Esophagus muscularis mucosa (tissue), 4 donors: ENCODE measurements around the gene TIMM10. TPM values are rescaled to one million over a fixed set of nuclear protein-coding genes. Genes with fewer than 3 reads are reported as not detected.

Source experiments
- DNase-seq: peaks from one replicate; pipeline ENCODE4 v3.0.0-alpha.2; 2017; ENCODE audit errors: extremely low spot score
- H3K27ac ChIP-seq, 4 donors: fragments of 200-600 bp; sonication (generic); replicated peaks in 1 of 4; 1 replicate in 3 of 4; 2 replicates in 1 of 4; pipeline ENCODE4 v1.5.1; 2016 to 2019; ENCODE audit warnings: mild to moderate bottlenecking in 1 of 4
- H3K27me3 ChIP-seq, 4 donors: fragments of 200-600 bp; sonication (generic); one replicate each; pipeline versions ENCODE4 v1.5.1 to v1.6.0; 2016 to 2019
- H3K36me3 ChIP-seq, 4 donors: fragments of 200-600 bp; sonication (generic); one replicate each; pipeline ENCODE4 v1.5.1; 2016 to 2019
- H3K4me1 ChIP-seq, 4 donors: fragments of 200-600 bp; sonication (generic); one replicate each; pipeline ENCODE4 v1.5.1; 2016 to 2019
- H3K4me3 ChIP-seq, 4 donors: fragments of 200-600 bp; sonication (generic); 1 replicate in 2 of 4; 2 replicates in 2 of 4; pipeline ENCODE4 v1.5.1; 2016 to 2019; ENCODE audit warnings: mild to moderate bottlenecking in 4 of 4, moderate library complexity in 1 of 4
- H3K9me3 ChIP-seq, 4 donors: fragments of 200-600 bp; sonication (generic); 1 replicate in 3 of 4; 2 replicates in 1 of 4; pipeline ENCODE4 v1.5.1; 2016 to 2019
- CTCF ChIP-seq, 3 experiments: fragments of 200-600 bp in 2 of 3; fragments of 450-650 bp in 1 of 3; sonication (generic) in 2 of 3; IDR thresholded peaks; one replicate each; pipeline ENCODE4 v1.5.1; 2017 to 2019; ENCODE audit warnings: antibody characterized with exemption in 3 of 3, mild to moderate bottlenecking in 2 of 3, moderate library complexity in 1 of 3
- EP300 ChIP-seq: sonication (generic); formaldehyde crosslinking; IDR thresholded peaks from one replicate; pipeline ENCODE4 v1.6.1; 2017; ENCODE audit warnings: antibody characterized with exemption
- POLR2A ChIP-seq: fragments of 450-650 bp; IDR thresholded peaks from one replicate; pipeline ENCODE4 v1.6.1; 2017; ENCODE audit warnings: antibody characterized with exemption, moderate library complexity, mild to moderate bottlenecking, low read depth
- POLR2AphosphoS5 ChIP-seq, 2 donors: sonication (generic); formaldehyde crosslinking; IDR thresholded peaks; one replicate each; pipeline ENCODE4 v1.6.1; 2017; ENCODE audit warnings: antibody characterized with exemption in 2 of 2
- WGBS: methylation state at CpG from one replicate; pipeline ENCODE4 v1.1.5; 2018; 5-methylcytosine and 5-hydroxymethylcytosine counted together
- intact Hi-C: fragments of 100-400 bp; cut with DNase I; formaldehyde crosslinking; loops from one replicate; pipeline ENCODE4 v1.15.1; 2023
- total RNA-seq, 4 donors: library from RNA; depleted of rRNA; stranded (reverse); fragments of >200 nt; gene quantifications; one replicate each; pipeline versions ENCODE4 v1.1.0 to v1.2.1, GENCODE V29; 2016

Gene TIMM10
- total RNA-seq, 4 donors from 2014 or later = 41.9 to 49.1 (median 43.1) TPM

GRCh38 chr11:57549983-57550382 lies 19.4 kb upstream of the TIMM10 start:
- WGBS = 88% methylated on average over 8 of the region's 8 CpGs
- H3K27ac ChIP-seq = no peak overlapping the region

GRCh38 chr11:57547854-57548377 lies 17.4 kb upstream of the TIMM10 start:
- Histone ChIP-seq H3K4me1 (peaks cover 0 to 3% (median 0%) of the 10 kb centered on the region in 4 donors), H3K9me3 (no peaks in the 10 kb centered on the region), H3K36me3 (peaks cover 30 to 67% (median 49%) of the 10 kb centered on the region in 4 donors), H3K27ac (no peak overlapping the region), H3K27me3 (no peaks in the 10 kb centered on the region), H3K4me3 (no peak overlapping the region)
- intact Hi-C loops = no loop called here
- DNase-seq = no peak
- WGBS = 46% methylated on average over 6 of the region's 6 CpGs
- TF ChIP-seq CTCF (IDR thresholded peaks at IDR 0.05) (no peak), EP300 (no peak), POLR2AphosphoS5 (IDR thresholded peaks at IDR 0.05) (no peak), POLR2A (no peak)

More at GRCh38 chr11:57549983-57550382, 19.4 kb upstream of the TIMM10 start:
- no peak for DNase-seq
- peaks cover 41 to 87% (median 70%) of the 10 kb centered on the region in 4 donors for H3K36me3 ChIP-seq
- H3K4me3 ChIP-seq = no peak overlapping the region
- no peaks in the 10 kb centered on the region for H3K9me3 ChIP-seq
- intact Hi-C loops = no loop called here
- TF ChIP-seq EP300 (no peak), POLR2A (no peak), POLR2AphosphoS5 (IDR thresholded peaks at IDR 0.05) (no peak), CTCF (IDR thresholded peaks at IDR 0.05) (no peak)
- no peaks in the 10 kb centered on the region for H3K27me3 ChIP-seq
- H3K4me1 ChIP-seq = peaks cover 0 to 3% (median 0%) of the 10 kb centered on the region in 4 donors

- Histone ChIP-seq H3K4me3 (no peak overlapping the region), H3K9me3 (no peaks in the 10 kb centered on the region), H3K36me3 (peaks cover 23 to 57% (median 40%) of the 10 kb centered on the region in 4 donors), H3K27ac (no peak overlapping the region), H3K27me3 (no peaks in the 10 kb centered on the region), H3K4me1 (peaks cover 0 to 3% (median 0%) of the 10 kb centered on the region in 4 donors)
- intact Hi-C loops = no loop called here
- TF ChIP-seq POLR2A = no peak
- TF ChIP-seq EP300 = no peak
- TF ChIP-seq POLR2AphosphoS5 (IDR thresholded peaks at IDR 0.05) = no peak
- no peak for TF ChIP-seq CTCF (IDR thresholded peaks at IDR 0.05)
- no peak for DNase-seq
- 65% methylated on average over 5 of the region's 5 CpGs for WGBS
These were observed 16.4 kb upstream of the TIMM10 start for GRCh38 chr11:57546869-57547475.

GRCh38 chr11:57546451-57546850 lies 15.9 kb upstream of the TIMM10 start:
- Histone ChIP-seq H3K9me3 (no peaks in the 10 kb centered on the region), H3K4me3 (no peak overlapping the region), H3K4me1 (peaks cover 0 to 3% (median 0%) of the 10 kb centered on the region in 4 donors), H3K27ac (no peak overlapping the region), H3K36me3 (peaks cover 18 to 52% (median 35%) of the 10 kb centered on the region in 4 donors), H3K27me3 (no peaks in the 10 kb centered on the region)
- TF ChIP-seq EP300 (no peak), CTCF (IDR thresholded peaks at IDR 0.05) (no peak), POLR2A (no peak), POLR2AphosphoS5 (IDR thresholded peaks at IDR 0.05) (no peak)
- intact Hi-C loops = no loop called here
- WGBS = 89% methylated on average over 7 of the region's 7 CpGs
- no peak for DNase-seq
